ENCODE data around the gene GRAP2. TPM values are rescaled to one million over a fixed set of nuclear protein-coding genes. Genes with fewer than 3 reads are reported as not detected.

GRAP2 gene
- total and polyA plus RNA-seq, 2 donors (not counting 3 experiments of a cell fraction or from before 2014, with no cell fraction given) = 0.04 TPM; not detected in 1

GRCh38 chr22:39915295-39915726 is 14.4 kb downstream of the GRAP2 start:
- H3K27ac ChIP-seq (ENCODE audit: insufficient read depth, low read depth, low read length) = no peak overlapping the region
- peaks cover 5 to 27% of the 10 kb centered on the region in 2 experiments for H3K27me3 ChIP-seq (ENCODE audit: control insufficient read depth in 2 of 2, insufficient read depth in 2 of 2, low read length in 2 of 2)
- no peaks in the 10 kb centered on the region for H3K4me1 ChIP-seq (ENCODE audit: control insufficient read depth, extremely low read depth, insufficient read depth, low read length)
- H3K9me1 ChIP-seq (replicated peaks; ENCODE audit: control insufficient read depth, extremely low read depth, insufficient read depth, low read length) = no peaks in the 10 kb centered on the region
- no peak overlapping the region for H3K9ac ChIP-seq (replicated peaks; ENCODE audit: extremely low read depth, insufficient read depth, low read length)
- no TSS peak for BruUV-seq (replicated peaks)
- no peak overlapping the region for H3K4me3 ChIP-seq (replicated peaks in 1 of 3; ENCODE audit: insufficient read depth in 1 of 3, low read depth in 1 of 3, low read length in 3 of 3)
- intact Hi-C loops (cut with micrococcal nuclease) = no loop called here
- no peaks in the 10 kb centered on the region for H3K79me2 ChIP-seq (ENCODE audit: control insufficient read depth, insufficient read depth, low read length)
- ChIA-PET POLR2A (no interaction called here), CTCF (interaction anchor here (1.0 kb wide), 1 partner anchor 17 kb away, joined by 3 read pairs; no protein-coding TSS in a partner anchor)
- DNase-seq (ENCODE audit: low read depth, low spot score) (no peak), FAIRE-seq (no peak)
- H3K4me2 ChIP-seq (ENCODE audit: insufficient read depth, low read length) = no peak overlapping the region
- TF ChIP-seq GATA2 (IDR thresholded peaks at IDR 0.05; ENCODE audit: insufficient read depth, insufficient read length, low read depth, low read length) (no peak), POLR2AphosphoS5 (IDR thresholded peaks at IDR 0.05; ENCODE audit: insufficient read depth, low read depth, low read length) (no peak)
- dilution Hi-C loops (cut with MboI; ENCODE audit: extremely low pct_ligation_motif_present, low sequenced_read_pairs) = no loop called here
- H2AFZ ChIP-seq (ENCODE audit: low read depth, low read length) = no peak overlapping the region
- no peaks in the 10 kb centered on the region for H4K20me1 ChIP-seq (replicated peaks; ENCODE audit: control insufficient read depth, extremely low read depth, insufficient read depth, low read length)
- H3K36me3 ChIP-seq (ENCODE audit: control insufficient read depth in 2 of 2, extremely low read depth in 1 of 2, insufficient read depth in 2 of 2, low read length in 2 of 2) = no peaks in the 10 kb centered on the region
- H3K9me3 ChIP-seq (replicated peaks; ENCODE audit: control insufficient read depth, insufficient read depth, low read length) = no peaks in the 10 kb centered on the region

DNA sequence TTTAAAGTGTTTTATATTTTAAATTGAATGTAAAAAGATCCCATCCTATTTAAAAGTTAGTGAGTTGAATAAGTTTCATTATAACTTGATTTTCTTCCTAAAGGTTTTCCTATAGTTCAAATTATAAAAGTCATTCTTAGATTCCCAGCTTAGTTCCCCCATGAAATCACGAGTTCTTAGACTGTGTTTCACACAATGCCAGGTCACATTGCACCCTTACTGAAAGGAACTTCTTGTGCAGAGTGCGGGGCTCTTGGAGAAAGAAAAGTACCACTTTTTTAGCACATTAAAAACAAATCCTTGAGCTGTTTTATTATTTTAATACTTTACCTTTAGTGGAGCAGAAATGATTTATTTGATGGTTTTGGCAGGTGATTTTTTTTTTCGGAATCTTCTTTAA is 15.6 kb downstream of the GRAP2 start:
- Histone ChIP-seq H3K4me2 (ENCODE audit: insufficient read depth, low read length) (no peak overlapping the region), H3K9me1 (replicated peaks; ENCODE audit: control insufficient read depth, extremely low read depth, insufficient read depth, low read length) (no peaks in the 10 kb centered on the region), H2AFZ (ENCODE audit: low read depth, low read length) (no peak overlapping the region), H3K4me1 (ENCODE audit: control insufficient read depth, extremely low read depth, insufficient read depth, low read length) (no peaks in the 10 kb centered on the region), H3K9me3 (replicated peaks; ENCODE audit: control insufficient read depth, insufficient read depth, low read length) (no peaks in the 10 kb centered on the region), H3K9ac (replicated peaks; ENCODE audit: extremely low read depth, insufficient read depth, low read length) (no peak overlapping the region), H3K27me3 (ENCODE audit: control insufficient read depth in 2 of 2, insufficient read depth in 2 of 2, low read length in 2 of 2) (peaks cover 5 to 22% of the 10 kb centered on the region in 2 experiments), H3K27ac (ENCODE audit: insufficient read depth, low read depth, low read length) (no peak overlapping the region), H4K20me1 (replicated peaks; ENCODE audit: control insufficient read depth, extremely low read depth, insufficient read depth, low read length) (no peaks in the 10 kb centered on the region), H3K36me3 (ENCODE audit: control insufficient read depth in 2 of 2, extremely low read depth in 1 of 2, insufficient read depth in 2 of 2, low read length in 2 of 2) (no peaks in the 10 kb centered on the region), H3K79me2 (ENCODE audit: control insufficient read depth, insufficient read depth, low read length) (no peaks in the 10 kb centered on the region), H3K4me3 (replicated peaks in 1 of 3; ENCODE audit: insufficient read depth in 1 of 3, low read depth in 1 of 3, low read length in 3 of 3) (no peak overlapping the region)
- CTCF ChIA-PET = interaction anchor here (1.1 kb wide), 1 partner anchor 20 kb away, joined by 3 read pairs; no protein-coding TSS in a partner anchor
- no peak for DNase-seq (ENCODE audit: low read depth, low spot score)
- TF ChIP-seq GATA2 (IDR thresholded peaks at IDR 0.05; ENCODE audit: insufficient read depth, insufficient read length, low read depth, low read length) (no peak), POLR2A (IDR thresholded peaks at IDR 0.05; ENCODE audit: low read depth, low read length) (no peak), EZH2 (IDR thresholded peaks at IDR 0.05; ENCODE audit: borderline replicate concordance, low read depth, low read length, severe bottlenecking) (no peak)
- TF ChIP-seq, protein P1, sequence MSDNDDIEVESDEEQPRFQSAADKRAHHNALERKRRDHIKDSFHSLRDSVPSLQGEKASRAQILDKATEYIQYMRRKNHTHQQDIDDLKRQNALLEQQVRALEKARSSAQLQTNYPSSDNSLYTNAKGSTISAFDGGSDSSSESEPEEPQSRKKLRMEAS (IDR thresholded peaks at IDR 0.05; ENCODE audit: insufficient read depth, insufficient read length) = no peak
- intact Hi-C loops (cut with micrococcal nuclease) (no loop called here), dilution Hi-C loops (cut with MboI; ENCODE audit: extremely low pct_ligation_motif_present, low sequenced_read_pairs) (no loop called here)
- no peak for FAIRE-seq
- POLR2A ChIA-PET = no interaction called here
- no TSS peak for BruUV-seq (replicated peaks)

Measured in endothelial cell of umbilical vein (primary cell).